Sigmoid colon (tissue), 7 donors: ENCODE measurements around the gene ADGRG3. TPM values are rescaled to one million over a fixed set of nuclear protein-coding genes. Genes with fewer than 3 reads are reported as not detected.

Source experiments
- DNase-seq: peaks from one replicate; pipeline ENCODE4 v3.0.0-alpha.2; 2019
- H3K27ac ChIP-seq, 4 donors: fragments of 200-600 bp; sonication (generic); one replicate each; pipeline ENCODE4 v1.5.1; 2016 to 2019; ENCODE audit warnings: mild to moderate bottlenecking in 1 of 4
- H3K27me3 ChIP-seq, 3 donors: fragments of 200-600 bp; sonication (generic); one replicate each; pipeline ENCODE4 v1.5.1; 2019; ENCODE audit warnings: mild to moderate bottlenecking in 1 of 3
- H3K36me3 ChIP-seq, 4 donors: fragments of 200-600 bp; sonication (generic); one replicate each; pipeline ENCODE4 v1.5.1; 2016 to 2019
- H3K4me1 ChIP-seq, 4 donors: fragments of 200-600 bp; sonication (generic); one replicate each; pipeline ENCODE4 v1.5.1; 2017 to 2019
- H3K4me3 ChIP-seq, 4 donors: fragments of 200-600 bp; sonication (generic); one replicate each; pipeline ENCODE4 v1.5.1; 2017 to 2019; ENCODE audit warnings: mild to moderate bottlenecking in 2 of 4, moderate library complexity in 1 of 4
- H3K9me3 ChIP-seq, 4 donors: fragments of 200-600 bp in 3 of 4; sonication (generic) in 3 of 4; one replicate each; pipeline versions ENCODE4 v1.5.1 to v1.6.1; 2013 to 2019
- CTCF ChIP-seq, 4 experiments: fragments of 450-650 bp in 3 of 4; fragments of 200-600 bp in 1 of 4; IDR thresholded peaks; one replicate each; pipeline ENCODE4 v1.5.1; 2016 to 2019; ENCODE audit warnings: antibody characterized with exemption in 4 of 4, mild to moderate bottlenecking in 3 of 4, moderate library complexity in 2 of 4
- EP300 ChIP-seq, 4 donors: sonication (generic); formaldehyde crosslinking; IDR thresholded peaks; one replicate each; pipeline ENCODE4 v1.6.1; 2017; ENCODE audit warnings: antibody characterized with exemption in 4 of 4
- POLR2A ChIP-seq, 2 donors: fragments of 450-650 bp; IDR thresholded peaks; one replicate each; pipeline ENCODE4 v1.6.1; 2016; ENCODE audit warnings: antibody characterized with exemption in 2 of 2, mild to moderate bottlenecking in 2 of 2, moderate library complexity in 2 of 2
- POLR2AphosphoS5 ChIP-seq, 4 donors: sonication (generic); formaldehyde crosslinking; IDR thresholded peaks; one replicate each; pipeline ENCODE4 v1.6.1; 2017; ENCODE audit warnings: antibody characterized with exemption in 4 of 4
- WGBS, 2 donors: extraction: QIAGEN DNeasy Blood & Tissue Kit; methylation state at CpG; one replicate each; pipeline ENCODE4 v1.1.7; 2013; 5-methylcytosine and 5-hydroxymethylcytosine counted together
- intact Hi-C: fragments of 100-400 bp; cut with DNase I; formaldehyde crosslinking; loops from one replicate; pipeline ENCODE4 v1.15.1; 2023
- polyA plus RNA-seq, 3 donors: library from polyadenylated mRNA; stranded (reverse); fragments of 200-250 nt; gene quantifications; one replicate each; pipeline ENCODE4 v1.2.3, GENCODE V29; 2013
- total RNA-seq, 4 donors: library from RNA; depleted of rRNA; stranded (reverse); fragments of >200 nt; gene quantifications; one replicate each; pipeline ENCODE4 v1.1.0, GENCODE V29; 2016
- donor health status: healthy with polysubstance abuse.
- donor health status: Bipolar disorder and iron deficiency.
- donor health status: healthy.

The ADGRG3 gene
- total and polyA plus RNA-seq, 7 donors = 0.69 to 6.6 (median 3.6) TPM

GRCh38 chr16:57704905-57705852 lies 37.1 kb downstream of the ADGRG3 start:
- H3K27me3 ChIP-seq = no peaks in the 10 kb centered on the region
- H3K4me3 ChIP-seq = no peak overlapping the region
- intact Hi-C loops = no loop called here
- WGBS, 2 donors = 93 to 94% methylated on average over 4 of the region's 4 CpGs
- H3K4me1 ChIP-seq = no peaks in the 10 kb centered on the region
- no peak for TF ChIP-seq CTCF (IDR thresholded peaks at IDR 0.05)
- TF ChIP-seq EP300 (IDR thresholded peaks at IDR 0.05) = no peak
- no peak for TF ChIP-seq POLR2A (IDR thresholded peaks at IDR 0.05)
- TF ChIP-seq POLR2AphosphoS5 (IDR thresholded peaks at IDR 0.05) = no peak
- peak; percentile 29 for DNase-seq
- H3K9me3 ChIP-seq = no peaks in the 10 kb centered on the region
- H3K27ac ChIP-seq = no peak overlapping the region
- H3K36me3 ChIP-seq = no peaks in the 10 kb centered on the region

- no peaks in the 10 kb centered on the region for H3K9me3 ChIP-seq
- H3K36me3 ChIP-seq = no peaks in the 10 kb centered on the region
- DNase-seq = no peak
- no peaks in the 10 kb centered on the region for H3K4me1 ChIP-seq
- no peak overlapping the region for H3K4me3 ChIP-seq
- WGBS, 2 donors = 90 to 91% methylated on average over 1 of the region's 1 CpG
- no peak overlapping the region for H3K27ac ChIP-seq
- intact Hi-C loops = no loop called here
- TF ChIP-seq POLR2AphosphoS5 (IDR thresholded peaks at IDR 0.05) (no peak), CTCF (IDR thresholded peaks at IDR 0.05) (no peak), EP300 (IDR thresholded peaks at IDR 0.05) (no peak), POLR2A (IDR thresholded peaks at IDR 0.05) (no peak)
- H3K27me3 ChIP-seq = no peaks in the 10 kb centered on the region
Observed at GRCh38 chr16:57706717-57707116, 38.6 kb downstream of the ADGRG3 start.

GRCh38 chr16:57707331-57707730 lies 39.2 kb downstream of the ADGRG3 start:
- H3K4me3 ChIP-seq = no peak overlapping the region
- 90% methylated on average over 11 of the region's 11 CpGs for WGBS, 2 donors
- no peaks in the 10 kb centered on the region for H3K4me1 ChIP-seq
- H3K36me3 ChIP-seq = no peaks in the 10 kb centered on the region
- no peak for TF ChIP-seq CTCF (IDR thresholded peaks at IDR 0.05)
- no peak for TF ChIP-seq EP300 (IDR thresholded peaks at IDR 0.05)
- no peak for TF ChIP-seq POLR2A (IDR thresholded peaks at IDR 0.05)
- TF ChIP-seq POLR2AphosphoS5 (IDR thresholded peaks at IDR 0.05) = no peak
- peak; percentile 24 for DNase-seq
- intact Hi-C loops = no loop called here
- H3K27ac ChIP-seq = no peak overlapping the region
- no peaks in the 10 kb centered on the region for H3K9me3 ChIP-seq
- H3K27me3 ChIP-seq = no peaks in the 10 kb centered on the region

- peak; percentile 11 for DNase-seq
- H3K27me3 ChIP-seq = no peaks in the 10 kb centered on the region
- H3K4me1 ChIP-seq = no peaks in the 10 kb centered on the region
- intact Hi-C loops = no loop called here
- H3K27ac ChIP-seq = no peak overlapping the region
- no peak overlapping the region for H3K4me3 ChIP-seq
- no peaks in the 10 kb centered on the region for H3K9me3 ChIP-seq
- H3K36me3 ChIP-seq = no peaks in the 10 kb centered on the region
- TF ChIP-seq CTCF (IDR thresholded peaks at IDR 0.05) = no peak
- TF ChIP-seq POLR2A (IDR thresholded peaks at IDR 0.05) = no peak
- 93 to 95% methylated on average over 3 of the region's 3 CpGs for WGBS, 2 donors
Observed at GRCh38 chr16:57708168-57708567, 40.1 kb downstream of the ADGRG3 start.
